Stromal cell of bone marrow (primary cell): Measurements from ENCODE around the gene PRKCD.

Experiments
- DNase-seq: peaks from one replicate; pipeline ENCODE4 v3.0.0-alpha.2; 2012; ENCODE audit warnings: low read depth

Gene PRKCD

DNA sequence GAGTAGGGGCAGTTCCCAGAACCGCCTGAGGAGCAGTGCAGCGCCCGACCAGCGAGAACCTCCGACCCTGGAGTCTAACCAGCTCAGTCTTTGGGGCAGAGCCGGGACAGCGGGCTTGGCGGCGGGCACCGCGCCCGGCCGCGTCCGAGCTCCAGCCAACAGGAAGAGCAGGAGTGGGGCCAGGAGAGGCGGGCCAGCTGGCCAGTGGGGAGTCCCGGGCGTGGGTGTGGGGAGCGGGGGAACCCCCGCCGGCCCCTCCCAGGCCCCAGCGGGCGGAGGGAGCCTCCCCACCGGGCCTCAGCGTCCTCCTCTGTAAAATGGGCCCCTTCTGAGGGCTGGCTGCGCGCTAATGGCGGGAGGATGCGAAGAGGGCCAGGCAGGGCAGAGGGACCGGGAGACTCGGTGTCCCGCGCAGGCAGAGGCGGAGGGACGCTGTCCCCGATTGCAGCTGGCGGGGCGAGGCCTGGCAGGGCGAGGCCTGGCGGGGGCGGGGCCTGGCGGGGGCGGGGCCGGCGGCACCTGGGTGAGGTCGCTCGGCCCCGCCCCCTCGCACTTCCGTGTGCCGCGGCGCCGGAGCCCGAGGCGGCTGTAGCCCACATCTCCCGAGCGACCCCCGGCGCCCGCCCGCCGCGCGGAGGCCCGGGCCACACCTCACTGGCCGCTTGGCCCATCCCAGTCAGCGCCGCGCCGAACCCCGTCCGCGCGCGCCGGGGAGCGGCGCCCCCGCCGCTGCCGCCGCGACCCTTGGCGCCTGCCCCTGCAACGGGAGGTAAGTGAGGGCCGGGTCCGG is at the start of gene PRKCD:
PRKCD (plus strand) TSS at position 550 of the 790 bp plus-strand sequence. CDS start 17,214 bp downstream, outside the sequence.
- peak; percentile 83 for DNase-seq

DNA sequence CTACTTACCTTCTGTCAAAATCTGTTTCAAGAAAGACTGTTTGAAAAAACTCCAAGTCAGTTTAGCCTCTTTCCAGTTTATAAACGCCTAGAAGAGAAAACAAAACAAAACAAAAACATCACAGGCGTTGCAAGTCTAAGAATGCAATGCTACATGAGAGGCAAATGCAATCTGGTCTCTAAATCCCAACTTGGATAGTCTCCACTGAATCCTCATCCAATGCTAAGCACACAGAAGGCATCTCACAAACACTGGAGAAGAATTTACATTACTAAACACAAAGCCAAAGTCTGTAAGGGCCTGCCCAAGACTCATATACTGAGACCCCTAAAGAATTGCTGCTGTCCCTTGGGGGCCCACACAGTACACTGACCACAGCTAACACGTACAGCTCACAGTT is 49.2 kb upstream of the PRKCD start:
- no peak for DNase-seq

DNA sequence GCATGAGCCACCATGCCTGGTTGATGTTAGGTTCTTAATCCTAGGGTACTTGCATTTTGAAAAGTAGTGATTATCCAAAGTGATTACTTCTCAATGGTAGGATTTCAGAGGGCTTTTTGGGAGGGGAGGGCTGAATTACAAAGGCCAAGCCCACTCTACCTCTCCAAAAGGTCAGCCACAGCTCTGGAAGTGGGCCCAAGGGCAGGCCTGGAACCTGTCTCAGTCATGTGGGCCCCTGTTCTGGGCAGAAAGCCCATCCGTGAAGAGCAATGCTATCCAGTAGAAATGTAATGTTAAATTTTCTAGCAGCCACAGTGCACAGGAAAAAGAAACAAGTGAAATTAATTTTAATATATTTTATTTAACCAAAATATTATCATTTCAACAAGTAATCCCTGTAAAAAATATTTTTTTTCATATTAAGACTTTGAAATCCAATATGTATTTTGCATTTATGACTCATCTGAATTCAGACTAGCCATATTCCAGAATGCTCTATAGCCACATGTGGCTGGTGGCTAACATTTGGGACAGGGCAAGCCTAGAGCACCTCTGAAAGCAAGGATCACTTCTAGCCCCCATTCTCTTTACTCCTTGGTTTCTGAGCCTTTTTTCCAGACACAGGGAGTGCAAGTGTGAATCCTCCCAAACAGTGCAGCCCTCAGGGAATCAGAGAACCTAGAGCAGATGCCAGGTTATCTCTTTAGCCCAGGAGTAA is 47.6 kb upstream of the PRKCD start:
- no peak for DNase-seq

DNA sequence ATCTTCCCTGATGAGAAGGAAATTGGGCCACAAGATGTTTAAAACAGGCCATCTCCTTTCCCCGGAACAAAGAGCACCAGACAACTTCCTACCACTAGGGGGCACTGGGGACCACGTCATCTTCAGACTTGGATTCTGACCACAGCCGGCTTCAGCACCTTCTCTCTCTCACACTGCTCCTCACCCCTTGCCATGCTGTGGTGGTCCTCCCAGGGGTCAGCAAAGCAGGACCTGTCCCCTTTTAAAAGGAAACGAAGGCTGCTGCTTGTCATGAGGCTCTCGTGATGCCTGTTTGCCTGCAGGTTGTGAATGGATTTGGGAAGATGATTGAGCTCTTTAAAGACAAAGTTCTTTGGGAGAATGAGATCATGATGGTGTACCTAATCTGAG is 47.0 kb upstream of the PRKCD start:
- peak; percentile 57 for DNase-seq

DNA sequence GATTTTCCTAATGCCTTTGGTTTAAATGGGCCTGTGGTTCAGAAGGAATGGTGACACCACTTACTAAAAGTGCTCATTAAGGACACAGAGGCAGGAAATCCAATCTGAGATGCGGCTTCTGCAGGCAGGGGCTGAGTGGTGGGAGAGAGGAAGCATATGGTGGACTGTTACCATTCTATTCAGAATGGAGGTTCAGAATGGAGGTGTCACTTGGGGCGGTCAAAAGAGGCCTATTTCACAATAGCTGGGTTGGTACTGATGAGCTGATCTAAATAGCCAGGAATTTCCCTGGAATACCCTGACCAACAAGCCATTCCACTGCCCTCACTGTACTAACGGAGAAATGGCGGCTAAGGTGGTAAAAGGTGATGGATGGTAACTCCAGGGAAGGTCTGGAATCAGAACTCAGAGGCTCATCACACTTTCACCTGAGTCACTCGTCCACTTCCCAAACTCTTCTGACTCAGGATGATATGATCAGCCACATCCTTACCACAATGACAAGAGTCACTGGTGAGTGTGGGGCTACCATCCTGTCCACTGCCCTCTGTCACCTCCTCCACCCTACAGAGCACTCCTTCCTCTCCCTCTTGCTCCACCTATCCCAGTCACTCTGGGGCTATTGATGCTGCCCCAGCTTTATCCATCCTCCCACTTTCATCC is 46.5 kb upstream of the PRKCD start:
- DNase-seq: no peak

DNA sequence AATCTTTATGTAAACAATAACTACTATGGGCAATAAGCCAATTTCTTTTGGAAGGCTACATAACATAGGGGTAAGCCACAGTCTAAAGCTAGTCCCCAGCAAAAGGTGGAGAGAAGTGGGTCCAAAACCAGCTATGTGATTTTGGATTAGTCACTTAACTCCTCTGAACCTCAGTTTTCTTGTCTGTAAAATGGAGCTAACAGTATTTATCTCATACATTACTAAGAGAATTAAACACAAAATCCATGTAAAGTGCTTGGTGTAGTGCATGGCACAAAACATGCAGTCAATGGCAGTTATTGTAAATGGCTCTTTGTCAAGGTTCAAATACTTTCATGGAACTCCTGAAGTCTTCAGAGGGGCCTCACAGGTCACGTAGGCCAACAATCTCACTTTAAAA is 44.1 kb upstream of the PRKCD start:
- DNase-seq: no peak

DNA sequence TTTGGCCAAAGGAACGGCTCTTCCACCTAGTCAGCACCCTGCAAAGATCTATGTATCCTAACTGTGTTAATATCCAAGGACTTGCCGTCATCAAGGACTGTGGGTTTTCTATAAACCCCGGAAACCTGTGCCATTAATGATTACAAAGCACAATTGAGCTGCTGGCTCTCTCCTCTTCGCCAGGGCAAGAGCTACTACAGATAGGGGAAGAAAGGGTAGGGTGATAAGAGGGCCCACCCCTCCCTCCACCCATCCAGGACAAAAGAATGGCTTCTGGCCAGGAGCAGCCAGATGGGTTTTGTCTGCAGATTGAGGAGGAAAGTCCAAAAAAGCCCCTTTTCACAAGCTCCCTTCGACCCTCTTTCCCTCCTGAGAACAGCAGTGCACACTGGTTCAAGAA is 40.7 kb upstream of the PRKCD start:
- DNase-seq: no peak

DNA sequence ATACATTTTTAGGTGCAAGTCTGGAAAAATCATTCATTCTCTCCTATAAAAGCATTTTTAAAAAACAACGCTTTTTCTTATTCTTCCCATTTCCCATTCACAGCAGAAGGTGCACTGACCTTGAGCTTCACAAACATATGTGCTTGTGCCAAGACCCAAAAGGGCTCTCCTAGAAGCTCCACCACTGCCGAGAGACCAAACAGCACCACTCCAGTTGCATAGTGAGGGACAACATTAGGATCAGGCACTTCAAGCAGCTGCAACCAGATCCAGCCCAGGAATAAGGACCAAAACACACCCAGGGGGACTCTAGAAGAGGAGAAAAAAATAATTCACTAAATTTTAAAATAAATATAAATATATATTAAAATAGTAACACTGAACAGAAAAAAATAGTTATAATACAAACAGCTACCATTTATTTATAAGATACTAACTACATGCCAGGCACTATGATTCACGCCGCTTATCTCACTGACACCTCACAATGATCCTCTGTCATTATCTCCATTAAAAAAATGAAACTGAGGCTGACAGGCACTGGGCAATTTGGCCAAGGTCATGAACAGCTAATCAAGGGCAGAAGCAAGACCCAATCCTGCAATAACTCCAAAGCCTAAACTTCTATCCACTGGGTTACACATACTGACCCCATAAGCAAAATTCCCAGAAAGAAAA is 38.6 kb upstream of the PRKCD start:
- no peak for DNase-seq

DNA sequence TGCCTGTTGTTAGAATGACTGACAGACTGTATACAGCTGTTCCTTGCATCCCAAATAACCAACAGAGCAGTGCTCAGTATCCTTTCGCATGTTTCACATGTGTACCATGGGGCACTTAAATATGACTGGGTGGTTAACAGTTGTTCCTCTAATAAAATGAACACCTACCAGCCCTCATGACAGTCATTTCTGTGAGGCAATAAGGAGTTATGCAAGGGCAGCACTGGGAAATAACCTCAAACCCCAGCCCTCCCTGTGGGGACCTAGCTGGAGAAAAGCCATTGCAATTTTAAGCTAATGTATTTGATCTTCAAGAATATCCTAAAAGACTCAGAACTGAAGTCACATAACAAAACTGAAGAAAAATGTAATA is 38.1 kb upstream of the PRKCD start:
- DNase-seq: no peak

DNA sequence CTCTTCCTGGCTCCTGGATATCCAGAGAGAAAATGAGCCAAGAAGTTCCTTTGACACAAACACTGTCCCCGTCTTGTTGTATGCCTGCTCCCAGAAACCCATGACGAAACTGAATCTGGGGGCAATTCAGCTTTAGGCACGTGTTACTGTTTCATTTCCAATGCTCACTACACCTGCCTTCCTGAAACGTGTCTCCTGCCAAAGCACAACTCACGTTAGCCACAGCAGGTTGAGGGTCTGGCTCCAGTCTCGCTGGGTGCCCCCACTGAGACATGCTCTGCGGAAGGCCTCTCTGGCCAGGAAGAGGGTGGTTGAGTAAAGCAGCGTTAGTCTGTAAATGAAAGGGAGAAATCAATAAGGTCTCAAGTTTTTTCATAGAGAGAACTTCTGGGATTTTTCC is 37.5 kb upstream of the PRKCD start:
- DNase-seq: no peak

DNA sequence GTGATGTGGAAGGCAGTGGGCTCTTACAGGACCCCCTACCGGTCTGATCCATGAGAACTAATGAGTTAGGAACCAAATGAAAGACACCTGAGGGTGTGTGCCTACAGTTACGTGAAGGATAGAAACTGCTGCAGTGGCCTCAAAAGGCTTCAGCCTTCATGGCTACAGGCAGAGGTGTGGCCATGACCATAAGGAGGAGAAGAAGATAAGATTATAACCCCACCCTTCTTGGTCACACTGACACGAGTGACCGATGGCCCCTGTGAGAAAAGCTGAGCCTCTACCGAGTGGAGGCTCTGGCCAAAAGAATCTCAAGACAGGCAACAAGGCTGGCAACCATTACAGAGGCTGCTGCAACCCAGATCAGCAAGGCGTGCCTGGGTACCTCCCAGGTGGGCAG is 37.1 kb upstream of the PRKCD start:
- DNase-seq: no peak

DNA sequence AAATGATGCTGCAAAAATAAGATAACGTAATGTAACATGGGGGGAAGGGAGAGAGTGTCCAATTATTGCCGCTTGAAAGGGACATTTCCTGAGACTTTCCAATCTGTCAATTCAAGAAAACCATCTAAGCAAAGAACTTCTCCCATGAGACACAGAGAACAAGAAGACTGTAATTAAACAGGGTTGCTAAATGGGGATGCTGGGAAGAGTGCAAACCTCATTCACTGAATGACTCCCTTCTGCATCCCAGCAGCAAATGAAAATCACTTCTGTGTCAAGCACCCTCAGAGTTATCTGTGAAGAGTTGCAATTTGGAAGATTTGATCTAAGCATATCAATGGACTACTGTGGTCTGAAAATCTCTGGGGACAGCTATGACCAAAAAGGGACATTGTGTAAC is 34.4 kb upstream of the PRKCD start:
- no peak for DNase-seq

DNA sequence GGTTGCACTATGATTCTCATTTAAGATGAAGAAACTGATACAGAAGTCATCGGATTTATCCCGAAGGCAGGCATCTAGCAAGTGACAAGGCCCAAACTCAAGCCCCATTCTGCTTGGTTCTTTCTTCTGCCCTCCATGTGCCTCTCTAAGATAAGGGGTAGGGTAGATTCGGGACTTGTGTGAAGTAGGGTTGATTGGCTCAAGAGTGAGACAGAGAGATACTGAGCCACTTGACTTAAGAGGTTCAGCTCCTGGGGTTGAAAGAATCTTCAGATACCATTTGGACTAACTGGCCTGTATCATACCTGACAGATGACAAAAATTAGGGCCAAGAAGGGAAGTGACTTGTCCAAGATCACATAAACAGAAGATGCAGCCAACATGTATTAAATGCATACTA is 31.7 kb upstream of the PRKCD start:
- no peak for DNase-seq

DNA sequence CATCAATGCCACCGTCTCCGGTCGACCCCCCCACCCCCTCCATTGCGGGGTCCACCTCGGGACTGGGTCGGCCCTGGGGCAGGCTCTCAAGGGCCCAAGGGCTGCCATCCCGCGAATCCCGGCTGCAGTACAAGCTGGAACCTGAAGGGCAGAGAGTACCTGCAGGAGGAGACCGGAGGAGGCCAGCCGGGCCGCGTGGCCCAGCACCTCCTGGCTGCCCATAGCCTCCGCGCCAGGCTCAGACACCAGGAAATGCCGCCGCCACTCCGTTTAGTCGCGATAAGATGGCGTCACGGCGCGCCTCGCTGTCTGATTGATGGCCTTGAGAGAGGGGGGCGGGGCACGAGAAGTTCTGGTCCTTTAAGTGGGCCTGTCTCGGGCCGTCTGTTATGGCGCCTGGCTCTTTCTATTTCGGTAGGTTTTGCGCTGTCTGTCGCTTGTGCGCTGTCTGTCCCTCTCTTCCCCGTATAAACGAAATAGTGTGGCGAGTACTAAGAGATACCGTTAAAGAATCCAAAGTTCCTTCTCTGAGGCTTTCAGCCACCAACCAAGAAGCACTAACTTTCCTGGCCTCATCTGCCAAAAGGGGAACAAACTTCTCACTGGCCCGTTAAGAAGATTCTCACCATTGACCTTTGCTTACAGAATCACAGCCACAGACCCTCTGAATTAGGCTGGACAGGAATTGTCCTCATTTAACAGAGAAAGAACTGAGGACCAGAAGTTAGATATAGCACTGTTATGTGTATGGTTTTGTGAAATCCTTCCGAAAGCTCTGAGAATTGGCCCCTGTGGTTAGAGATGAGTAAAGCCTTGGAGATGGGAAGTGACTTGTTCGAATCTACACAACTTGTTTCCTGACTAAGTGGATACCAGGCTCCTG is 30.6 kb upstream of the PRKCD start, which contains the start of gene RFT1:
RFT1 (minus strand) TSS at position 257 of the 883 bp plus-strand sequence; CDS start at position 222, 35 bp downstream.
- peak; percentile 96 for DNase-seq

DNA sequence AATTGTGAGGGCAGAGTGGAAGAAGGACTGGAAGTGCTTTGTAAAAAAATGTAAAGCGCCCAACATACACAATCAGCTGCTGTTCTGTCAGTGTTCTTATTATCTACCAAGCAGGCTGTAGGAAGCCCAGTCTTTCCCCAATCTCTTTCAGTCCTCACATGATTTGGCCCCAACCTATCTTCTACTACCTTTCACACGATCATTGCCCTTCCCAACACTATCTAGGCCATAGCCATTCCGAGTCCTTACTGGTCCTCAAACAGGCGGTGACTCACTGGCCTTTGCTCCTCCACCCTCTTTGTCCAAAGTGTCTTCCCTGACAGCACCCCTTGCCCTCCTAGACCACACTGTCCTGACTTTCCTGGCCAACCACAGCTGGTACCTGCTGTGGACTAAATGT is 29.9 kb upstream of the PRKCD start:
- no peak for DNase-seq

DNA sequence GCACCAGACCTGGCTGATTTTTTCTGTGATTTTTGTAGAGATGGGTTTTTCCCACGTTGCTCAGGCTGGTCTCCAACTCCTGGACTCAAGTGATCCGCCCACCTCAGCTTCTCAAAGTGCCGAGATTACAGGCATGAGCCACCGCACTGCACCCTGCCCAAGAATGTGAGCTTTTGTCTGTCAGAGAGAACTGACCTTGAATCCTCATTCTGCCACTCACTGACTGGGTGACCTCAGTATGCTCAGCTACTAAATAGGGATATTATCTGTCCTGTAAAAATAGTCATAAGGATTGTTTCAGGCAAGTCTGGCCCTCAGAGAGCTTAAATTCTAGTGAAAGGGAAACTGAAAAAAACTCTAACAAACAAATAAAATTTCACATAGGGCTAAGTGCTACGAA is 28.7 kb upstream of the PRKCD start:
- no peak for DNase-seq

DNA sequence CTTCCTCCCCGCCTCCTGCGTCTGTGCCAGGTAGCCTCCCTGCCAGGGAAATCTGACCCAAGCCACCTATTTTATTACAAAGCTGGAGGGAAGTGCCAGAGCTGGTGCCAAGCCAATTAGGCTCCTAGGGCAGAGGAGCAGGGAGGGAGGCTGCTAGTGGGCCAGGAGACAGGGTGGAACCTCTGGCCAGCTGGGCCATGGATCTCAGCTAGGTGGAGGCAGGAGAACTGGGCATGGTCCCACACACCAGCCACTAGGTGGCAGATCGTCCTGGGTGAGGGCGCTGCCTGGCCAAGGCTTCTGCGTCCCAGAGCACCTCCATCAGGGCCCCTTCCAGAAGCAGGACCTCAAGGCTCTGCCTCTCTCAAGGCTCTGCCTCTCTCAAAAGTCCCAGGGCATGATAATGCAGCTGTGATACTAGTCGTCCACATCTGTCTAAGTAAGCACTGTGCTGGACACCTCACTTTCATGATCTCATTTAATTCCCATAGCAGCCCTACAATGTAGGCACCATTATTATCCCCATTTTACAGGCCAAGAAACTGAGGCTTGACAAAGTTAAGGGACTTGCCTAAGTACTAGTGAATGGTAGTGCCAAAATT is 26.3 kb upstream of the PRKCD start:
- DNase-seq: peak; percentile 51

DNA sequence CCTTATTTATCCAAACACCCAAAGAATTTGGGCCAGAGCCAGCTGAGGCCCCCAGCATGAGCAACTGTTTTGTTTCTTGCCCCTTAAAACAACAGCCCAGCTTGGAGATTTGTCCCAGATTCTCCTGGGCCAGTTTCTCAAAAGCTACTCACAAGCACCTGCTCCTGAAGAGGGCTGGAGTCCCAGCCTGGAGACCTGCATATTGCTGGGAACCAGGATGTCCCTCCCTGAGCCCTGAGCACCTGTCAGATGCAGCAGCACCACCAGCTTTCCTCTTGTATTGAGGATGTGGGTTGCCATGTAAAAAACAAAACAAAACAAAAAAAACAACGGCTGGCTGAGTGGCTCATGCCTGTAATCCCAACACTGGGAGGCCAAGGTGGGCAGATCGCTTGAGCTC is 23.8 kb upstream of the PRKCD start:
- no peak for DNase-seq

DNA sequence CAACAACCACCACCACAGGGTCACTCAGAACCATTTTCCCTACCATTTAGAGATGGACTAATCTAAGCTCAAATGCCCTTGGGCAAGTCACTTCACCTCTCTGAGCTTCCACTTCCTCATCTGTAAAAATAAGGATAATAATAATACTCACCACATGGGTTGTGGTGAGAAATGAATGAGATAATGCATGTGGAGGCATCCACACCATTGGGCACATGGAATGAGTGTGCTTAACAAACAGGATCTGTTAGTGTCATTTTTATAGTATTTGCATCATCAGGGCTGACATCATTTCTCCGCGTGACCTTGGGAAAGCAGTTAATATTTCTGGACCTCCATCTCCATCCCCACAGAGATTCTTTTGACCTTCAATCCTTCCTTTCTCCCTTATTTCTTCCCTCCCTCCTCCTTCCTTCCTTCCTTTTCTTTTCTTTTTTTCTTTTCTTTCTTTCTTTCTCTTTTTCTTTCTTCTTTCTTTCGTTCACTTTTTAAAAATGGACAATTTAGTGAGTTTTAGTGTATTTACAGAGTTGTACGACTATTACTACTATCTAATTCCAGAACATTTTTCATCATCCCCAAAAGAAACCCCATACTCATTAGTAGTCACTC is 23.1 kb upstream of the PRKCD start:
- DNase-seq: no peak
